Keratinocyte (primary cell): Measurements from ENCODE around the gene CGREF1. TPM values are rescaled to one million over a fixed set of nuclear protein-coding genes. Genes with fewer than 3 reads are reported as not detected.

Source experiments
- DNase-seq: peaks from one replicate; pipeline ENCODE4 v3.0.0-alpha.2; 2011; ENCODE audit warnings: low read depth, missing footprints, low spot score
- FAIRE-seq: peaks from 2 replicates; lab custom pipeline; 2011; peaks lifted over from hg19 to GRCh38; lab: Jason Lieb, UNC
- H2AFZ ChIP-seq: 2 replicates; pipeline ENCODE4 v1.6.0; 2012; ENCODE audit warnings: low read length, control low read depth, inconsistent platforms; ENCODE audit not compliant: control insufficient read depth
- H3K27ac ChIP-seq: 2 replicates; pipeline ENCODE4 v1.5.1; 2011; ENCODE audit warnings: low read length; ENCODE audit not compliant: control insufficient read depth, insufficient read depth
- H3K27me3 ChIP-seq: 3 replicates; pipeline ENCODE4 v1.6.0; 2011; ENCODE audit warnings: low read length; ENCODE audit not compliant: control insufficient read depth, insufficient read depth; ENCODE audit errors: extremely low read depth
- H3K36me3 ChIP-seq, 2 experiments: 2 replicates in 1 of 2; 3 replicates in 1 of 2; pipeline ENCODE4 v1.5.1; 2011; ENCODE audit warnings: low read length in 2 of 2, mild to moderate bottlenecking in 1 of 2; ENCODE audit not compliant: control insufficient read depth in 2 of 2, insufficient read depth in 2 of 2; ENCODE audit errors: extremely low read depth in 1 of 2
- H3K4me1 ChIP-seq: 3 replicates; pipeline ENCODE4 v1.5.1; 2011; ENCODE audit warnings: low read length; ENCODE audit not compliant: control insufficient read depth, insufficient read depth; ENCODE audit errors: extremely low read depth
- H3K4me2 ChIP-seq: 3 replicates; pipeline ENCODE4 v1.6.0; 2011; ENCODE audit warnings: low read depth, low read length; ENCODE audit not compliant: control insufficient read depth, insufficient read depth; ENCODE audit errors: extremely low read depth
- H3K4me3 ChIP-seq, 3 experiments: fragments of 200-600 bp in 1 of 3; sonication (generic) in 1 of 3; 2 replicates in 2 of 3; 3 replicates in 1 of 3; pipeline ENCODE4 v1.5.1; 2011 to 2016; ENCODE audit warnings: low read length in 3 of 3, mild to moderate bottlenecking in 3 of 3, control low read depth in 2 of 3, inconsistent platforms in 1 of 3, low read depth in 1 of 3, mixed read lengths in 1 of 3, mixed run types in 1 of 3, moderate library complexity in 1 of 3; ENCODE audit not compliant: control insufficient read depth in 2 of 3, insufficient read depth in 2 of 3; ENCODE audit errors: extremely low read depth in 1 of 3
- H3K79me2 ChIP-seq: 2 replicates; pipeline ENCODE4 v1.6.0; 2012; ENCODE audit warnings: low read length; ENCODE audit not compliant: control insufficient read depth, insufficient read depth
- H3K9ac ChIP-seq: 3 replicates; pipeline ENCODE4 v1.6.0; 2011; ENCODE audit warnings: low read length; ENCODE audit not compliant: control insufficient read depth, insufficient read depth; ENCODE audit errors: extremely low read depth
- H3K9me1 ChIP-seq: 3 replicates; pipeline ENCODE4 v1.6.0; 2011; ENCODE audit warnings: low read length; ENCODE audit not compliant: control insufficient read depth, insufficient read depth; ENCODE audit errors: extremely low read depth
- H3K9me3 ChIP-seq: 2 replicates; pipeline ENCODE4 v1.5.1; 2012; ENCODE audit warnings: low read depth, low read length; ENCODE audit not compliant: control insufficient read depth
- H4K20me1 ChIP-seq: 3 replicates; pipeline ENCODE4 v1.6.0; 2011; ENCODE audit warnings: low read length; ENCODE audit not compliant: control insufficient read depth, insufficient read depth; ENCODE audit errors: extremely low read depth
- EZH2 ChIP-seq: IDR thresholded peaks from one replicate; pipeline ENCODE4 v1.6.1; 2012; ENCODE audit warnings: inconsistent platforms, mild to moderate bottlenecking, low read length, moderate library complexity
- dilution Hi-C: fragments of 300-500 bp; cut with MboI; formaldehyde crosslinking; loops from one replicate; pipeline ENCODE4 v1.7.0; 2020; ENCODE audit warnings: low sequenced_read_pairs; ENCODE audit not compliant: extremely low pct_ligation_motif_present
- polyA plus RNA-seq, 5 experiments: library from polyadenylated mRNA; depleted of rRNA in 3 of 5; stranded (reverse) in 3 of 5; stranded (forward) in 1 of 5; unstranded in 1 of 5; fragments of >200 nt; gene quantifications; 1 replicate in 1 of 5; 2 replicates in 3 of 5; 3 replicates in 1 of 5; pipeline versions ENCODE4 v1.2.1 to v1.2.3, GENCODE V29; 2011 to 2012; ENCODE audit warnings: missing spikeins in 2 of 5, low read depth in 1 of 5, low replicate concordance in 1 of 5
- TF ChIP-seq, protein P1 (sequence below), 3 experiments: IDR thresholded peaks in 1 of 3; conservative IDR thresholded peaks in 1 of 3; optimal IDR thresholded peaks in 1 of 3; 2 replicates in 2 of 3; 3 replicates in 1 of 3; pipeline versions ENCODE3 to v1.5.1; 2011; ENCODE audit warnings: low read length in 3 of 3, mild to moderate bottlenecking in 3 of 3, moderate library complexity in 2 of 3, control low read depth in 1 of 3, inconsistent platforms in 1 of 3; ENCODE audit not compliant: insufficient read depth in 2 of 3; ENCODE audit errors: extremely low read depth in 1 of 3

Gene CGREF1
- polyA plus RNA-seq, 1 donor (not counting 4 experiments of a cell fraction or from before 2014, with no cell fraction given): 1.3 TPM

DNA sequence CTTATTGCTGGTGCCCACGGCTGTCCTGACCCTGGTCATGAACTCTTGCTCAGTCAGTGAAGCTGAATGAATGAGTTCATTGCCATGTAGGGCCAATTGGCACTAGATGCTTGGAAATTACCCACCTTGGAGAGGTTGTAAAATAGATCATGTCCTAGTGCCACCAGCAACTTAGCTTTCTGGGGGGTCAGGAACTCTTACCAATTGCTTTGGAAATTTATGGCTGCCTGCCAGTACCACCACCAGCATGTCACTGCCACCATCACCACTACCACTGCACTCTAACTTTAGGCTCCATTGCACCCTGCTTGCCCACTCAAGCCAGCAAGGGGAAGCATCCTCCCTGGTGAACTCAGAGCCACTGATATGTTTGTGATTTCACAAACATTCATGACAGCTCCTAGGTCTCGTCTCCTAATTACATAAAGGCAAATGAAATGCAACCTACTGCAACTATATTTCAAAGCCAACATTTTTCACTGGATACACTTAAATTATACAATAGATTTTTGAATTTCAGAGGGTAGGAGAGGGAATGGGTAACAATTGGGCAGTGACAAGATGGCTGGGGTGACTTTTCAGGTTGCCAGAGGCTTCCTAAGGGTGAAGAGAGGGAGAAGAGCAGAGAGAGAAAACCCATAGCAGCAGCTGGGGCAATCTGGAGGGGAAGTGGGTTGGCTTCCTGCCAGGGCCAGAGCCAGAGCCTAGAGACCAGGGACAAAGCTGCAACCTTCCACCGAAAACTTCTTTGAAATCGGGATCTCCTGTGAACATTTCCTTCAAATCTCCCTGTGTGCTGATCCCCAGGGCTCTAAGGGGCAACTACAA is 44.0 kb downstream of the CGREF1 start:
- H4K20me1 ChIP-seq: no peaks in the 10 kb centered on the region
- H3K9ac ChIP-seq: no peak overlapping the region
- no peaks in the 10 kb centered on the region for H3K27me3 ChIP-seq
- H2AFZ ChIP-seq: no peak overlapping the region
- H3K4me2 ChIP-seq: no peak overlapping the region
- DNase-seq (no peak), FAIRE-seq (no peak)
- no peak overlapping the region for H3K27ac ChIP-seq
- TF ChIP-seq EZH2: no peak
- TF ChIP-seq, protein P1, sequence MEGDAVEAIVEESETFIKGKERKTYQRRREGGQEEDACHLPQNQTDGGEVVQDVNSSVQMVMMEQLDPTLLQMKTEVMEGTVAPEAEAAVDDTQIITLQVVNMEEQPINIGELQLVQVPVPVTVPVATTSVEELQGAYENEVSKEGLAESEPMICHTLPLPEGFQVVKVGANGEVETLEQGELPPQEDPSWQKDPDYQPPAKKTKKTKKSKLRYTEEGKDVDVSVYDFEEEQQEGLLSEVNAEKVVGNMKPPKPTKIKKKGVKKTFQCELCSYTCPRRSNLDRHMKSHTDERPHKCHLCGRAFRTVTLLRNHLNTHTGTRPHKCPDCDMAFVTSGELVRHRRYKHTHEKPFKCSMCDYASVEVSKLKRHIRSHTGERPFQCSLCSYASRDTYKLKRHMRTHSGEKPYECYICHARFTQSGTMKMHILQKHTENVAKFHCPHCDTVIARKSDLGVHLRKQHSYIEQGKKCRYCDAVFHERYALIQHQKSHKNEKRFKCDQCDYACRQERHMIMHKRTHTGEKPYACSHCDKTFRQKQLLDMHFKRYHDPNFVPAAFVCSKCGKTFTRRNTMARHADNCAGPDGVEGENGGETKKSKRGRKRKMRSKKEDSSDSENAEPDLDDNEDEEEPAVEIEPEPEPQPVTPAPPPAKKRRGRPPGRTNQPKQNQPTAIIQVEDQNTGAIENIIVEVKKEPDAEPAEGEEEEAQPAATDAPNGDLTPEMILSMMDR (optimal IDR thresholded peaks at IDR 0.05 in 1 of 3, IDR thresholded peaks at IDR 0.05 in 1 of 3, conservative IDR thresholded peaks at IDR 0.05 in 1 of 3; ENCODE audit: extremely low read depth in 1 of 3, insufficient read depth in 2 of 3, low read length in 3 of 3): no peak
- peaks cover 19% of the 10 kb centered on the region for H3K4me1 ChIP-seq
- no peaks in the 10 kb centered on the region for H3K9me1 ChIP-seq
- H3K4me3 ChIP-seq: no peak overlapping the region
- H3K36me3 ChIP-seq: peaks cover under 1 to 2% of the 10 kb centered on the region in 2 experiments
- dilution Hi-C loops: no loop called here
- H3K79me2 ChIP-seq: peaks cover 15% of the 10 kb centered on the region
- H3K9me3 ChIP-seq: no peaks in the 10 kb centered on the region

DNA sequence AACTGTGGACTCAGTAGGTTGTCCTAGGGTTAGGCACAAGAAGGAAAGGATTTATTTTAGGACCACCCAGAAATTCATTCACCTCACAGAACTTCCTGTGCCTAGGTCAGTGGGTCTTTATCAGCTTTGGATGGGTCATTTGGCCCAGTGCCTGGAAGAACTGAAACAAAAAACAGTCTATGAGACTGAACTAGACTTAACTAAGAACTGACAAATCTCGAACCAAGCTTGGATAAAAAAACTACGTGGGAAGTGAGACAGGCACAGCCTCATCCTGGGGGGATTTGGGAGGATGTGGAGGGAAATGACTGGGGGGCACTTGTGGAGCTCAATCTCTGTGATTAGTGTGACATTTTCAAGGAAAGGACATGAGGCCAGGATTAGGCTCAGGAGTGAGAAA is 45.1 kb downstream of the CGREF1 start:
- TF ChIP-seq, protein P1 (optimal IDR thresholded peaks at IDR 0.05 in 1 of 3, IDR thresholded peaks at IDR 0.05 in 1 of 3, conservative IDR thresholded peaks at IDR 0.05 in 1 of 3; ENCODE audit: extremely low read depth in 1 of 3, insufficient read depth in 2 of 3, low read length in 3 of 3): no peak
- TF ChIP-seq EZH2: no peak
- Histone ChIP-seq H4K20me1 (no peaks in the 10 kb centered on the region), H3K27ac (no peak overlapping the region), H3K79me2 (peaks cover 27% of the 10 kb centered on the region), H3K4me1 (peaks cover 23% of the 10 kb centered on the region), H3K9me3 (no peaks in the 10 kb centered on the region), H3K9ac (no peak overlapping the region), H3K27me3 (no peaks in the 10 kb centered on the region), H3K36me3 (peaks cover 5 to 13% of the 10 kb centered on the region in 2 experiments), H3K4me3 (no peak overlapping the region), H2AFZ (no peak overlapping the region), H3K4me2 (no peak overlapping the region), H3K9me1 (no peaks in the 10 kb centered on the region)
- dilution Hi-C loops: no loop called here
- no peak for FAIRE-seq
- no peak for DNase-seq
